Stimulated activated CD4-positive, alpha-beta T cell treated with anti-CD3 and anti-CD28 coated beads, Interleukin-12 subunit alpha, Interleukin-12 subunit beta, amount 100 ng/mL, for 4 hours (primary cell): ENCODE data around the gene ZNF112.
"Not testable (repeated sequence)": the region's sequence is repeated elsewhere in the genome, so short reads cannot be mapped to it uniquely, and the experiment has no call there.

Experiments used
- DNase-seq: peaks from one replicate; pipeline ENCODE4 v3.0.0-alpha.2; 2020

ZNF112 gene

GRCh38 chr19:44356383-44357111 is at the start of gene ZNF112:
Gene ZNF112 (minus strand): TSS chr19:44356680. CDS start chr19:44340539, 16,141 bp downstream.
- DNase-seq, result no peak

DNA sequence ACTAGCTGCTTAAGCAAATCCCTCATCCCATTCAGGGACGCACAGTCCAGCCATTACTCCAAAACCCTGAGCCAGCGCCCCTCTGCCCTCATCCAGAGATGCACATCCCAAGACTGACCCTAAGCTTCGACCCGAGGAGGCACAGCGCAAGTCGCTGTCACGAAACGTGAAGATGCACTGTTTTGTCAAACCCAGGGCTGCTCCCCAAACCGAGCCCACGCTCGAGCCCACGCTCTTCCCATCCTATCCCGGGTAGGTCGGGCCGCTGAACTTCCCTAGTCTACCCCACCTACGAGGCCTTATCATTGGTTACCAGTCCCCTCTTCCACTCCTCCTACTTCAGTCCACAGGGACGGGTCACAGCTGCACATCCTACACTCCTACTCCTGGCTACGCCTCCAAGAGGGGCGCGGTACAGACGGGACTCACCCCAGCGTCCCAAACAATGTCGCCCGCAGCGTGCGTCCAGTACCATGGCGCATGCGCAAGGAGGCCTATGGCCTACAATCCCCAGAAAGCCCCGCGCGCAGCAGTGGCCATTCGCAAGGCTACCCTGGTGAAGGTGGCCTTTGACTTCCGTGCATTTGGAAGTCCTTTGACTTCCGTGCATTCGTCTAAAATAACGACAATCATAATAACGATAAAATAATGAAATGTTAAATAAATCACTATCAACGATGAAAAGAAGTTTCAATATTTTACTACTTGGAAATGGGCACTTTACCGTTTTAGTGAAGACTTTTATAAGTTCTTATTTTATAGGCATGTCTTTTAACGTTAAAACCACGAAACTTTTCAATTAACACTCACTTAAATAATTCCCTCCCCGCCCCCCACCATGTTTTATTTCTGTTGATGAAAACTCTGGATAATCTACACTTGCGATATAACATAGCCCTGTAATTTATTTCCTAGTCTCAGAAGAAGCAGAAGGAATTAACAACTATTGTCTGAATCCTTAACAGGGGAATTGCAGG is 44.9 kb upstream of the ZNF112 start, which contains the start of gene ZNF285:
Gene ZNF285, minus strand, starts transcription at position 470 of the 977 bp plus-strand sequence. CDS start 4,395 bp downstream, outside the sequence.
- peak; percentile 68 for DNase-seq

- DNase-seq, result not testable (repeated sequence)
Observed at GRCh38 chr19:44389268-44389667, 32.8 kb upstream of the ZNF112 start.

DNA sequence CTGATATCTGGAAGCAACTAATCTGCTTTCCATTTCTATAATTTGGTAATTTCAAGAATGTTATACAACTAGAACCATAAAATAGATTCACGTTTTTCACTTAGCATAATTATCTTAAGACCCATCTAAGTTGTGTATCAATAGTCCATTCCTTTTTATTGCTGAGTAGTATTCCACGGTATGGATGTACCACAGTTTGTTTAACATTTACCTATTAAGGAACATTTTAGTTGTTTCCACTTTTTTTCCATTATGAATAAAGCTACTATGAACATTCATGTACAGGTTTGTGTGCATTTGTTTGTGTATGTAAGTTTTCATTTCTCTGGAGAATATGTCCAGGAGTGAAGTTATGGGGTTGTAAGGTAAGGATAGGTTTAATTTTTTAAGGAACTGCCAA is 18.3 kb upstream of the ZNF112 start:
- DNase-seq, result no peak

DNA sequence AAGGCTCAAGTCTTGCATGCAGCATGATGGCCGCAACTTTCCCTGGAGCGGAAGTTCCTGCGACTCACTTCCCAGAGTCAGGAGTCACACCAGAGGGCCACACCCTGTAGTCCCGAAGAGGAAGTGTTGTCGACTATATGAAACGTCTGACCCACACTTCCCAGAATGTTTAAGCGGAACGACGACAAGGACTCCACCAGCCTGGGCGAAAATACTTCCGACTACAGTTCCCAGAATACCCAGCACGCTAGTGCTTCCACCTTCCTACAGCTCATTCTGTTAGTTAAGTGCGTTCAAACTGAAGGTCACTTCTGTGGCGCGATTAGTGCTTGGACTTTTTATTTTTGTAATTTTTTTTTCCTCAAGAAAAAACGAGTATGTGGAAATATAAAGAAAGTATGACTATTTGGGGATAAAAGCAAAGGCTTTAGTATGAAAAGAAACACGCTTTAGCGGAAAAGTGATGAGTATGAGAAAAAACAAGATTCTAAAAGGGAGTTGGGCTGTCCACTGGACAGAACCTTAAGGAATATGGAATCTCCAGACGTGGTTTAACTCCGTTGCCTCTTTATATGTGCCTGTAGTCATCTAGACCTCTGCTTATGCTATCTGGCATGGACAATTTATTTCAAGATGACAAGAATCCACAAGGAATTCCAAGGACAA is 15.5 kb upstream of the ZNF112 start:
- no peak for DNase-seq

- DNase-seq, result no peak
Observed at GRCh38 chr19:44367024-44367423, 10.5 kb upstream of the ZNF112 start.

- no peak for DNase-seq
Observed at GRCh38 chr19:44346556-44346955, 9.9 kb downstream of the ZNF112 start.

DNA sequence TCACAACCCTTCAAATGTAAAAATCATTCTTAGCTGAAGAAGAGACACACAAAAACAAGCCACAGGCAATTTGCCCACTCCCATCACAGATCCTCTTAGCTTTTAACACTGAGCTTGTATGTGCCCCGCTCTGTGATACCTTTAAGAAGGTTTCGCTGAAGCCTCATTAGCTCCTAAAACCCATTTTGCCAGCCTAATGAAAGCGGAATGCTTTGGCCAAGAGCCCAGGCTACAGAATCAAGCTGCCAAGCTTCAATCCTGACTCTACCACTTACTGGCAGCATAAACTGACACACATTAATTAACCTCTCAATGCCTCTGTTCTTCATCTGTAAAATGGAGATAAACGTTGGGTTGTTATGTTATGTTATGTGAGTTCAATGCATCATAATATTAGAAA is 10.5 kb downstream of the ZNF112 start:
- DNase-seq, result no peak

DNA sequence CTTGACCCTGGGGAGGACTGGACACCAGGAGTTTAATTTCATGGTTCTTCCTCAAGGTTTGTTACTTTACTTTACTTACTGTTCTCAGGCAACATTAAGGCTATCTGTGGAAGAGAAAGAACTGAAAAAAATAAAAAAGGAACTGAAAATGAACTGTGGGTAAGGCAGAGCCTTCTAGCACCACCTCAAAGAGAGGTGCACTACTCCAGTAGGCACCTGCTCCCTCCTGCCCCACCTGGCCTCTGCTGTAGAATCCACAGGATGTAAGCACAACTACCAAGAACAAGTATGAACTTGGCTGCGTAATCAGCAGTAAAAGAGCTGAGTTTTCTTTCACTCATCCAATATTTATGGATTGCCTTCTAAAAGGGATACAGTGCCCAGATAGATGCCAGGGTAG is 12.2 kb downstream of the ZNF112 start:
- no peak for DNase-seq

GRCh38 chr19:44341794-44342193 is 14.7 kb downstream of the ZNF112 start:
- DNase-seq, result no peak

- DNase-seq, result not testable (repeated sequence)
Observed at GRCh38 chr19:44334639-44335038, 21.8 kb downstream of the ZNF112 start.

GRCh38 chr19:44332145-44332544 is 24.3 kb downstream of the ZNF112 start:
- DNase-seq, result no peak

DNA sequence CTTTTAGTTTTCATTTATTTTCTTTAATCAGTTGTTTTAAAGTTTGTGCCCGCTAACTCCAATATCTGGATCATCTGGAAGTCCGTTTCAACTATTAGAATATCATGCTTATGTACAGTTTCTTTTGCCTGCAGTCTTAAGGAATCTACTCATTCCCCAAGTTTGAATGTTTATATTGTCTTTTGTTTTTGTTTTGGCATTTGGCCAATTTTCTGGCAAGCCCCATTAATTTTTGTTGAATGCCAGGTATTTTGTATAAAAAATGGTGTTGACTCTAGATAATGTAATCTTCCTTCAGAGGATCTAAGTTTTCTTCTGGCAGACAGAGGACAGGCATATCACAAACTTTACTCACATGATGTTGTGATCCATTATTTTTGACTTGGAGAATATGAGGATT is 40.6 kb downstream of the ZNF112 start:
- DNase-seq, result no peak

DNA sequence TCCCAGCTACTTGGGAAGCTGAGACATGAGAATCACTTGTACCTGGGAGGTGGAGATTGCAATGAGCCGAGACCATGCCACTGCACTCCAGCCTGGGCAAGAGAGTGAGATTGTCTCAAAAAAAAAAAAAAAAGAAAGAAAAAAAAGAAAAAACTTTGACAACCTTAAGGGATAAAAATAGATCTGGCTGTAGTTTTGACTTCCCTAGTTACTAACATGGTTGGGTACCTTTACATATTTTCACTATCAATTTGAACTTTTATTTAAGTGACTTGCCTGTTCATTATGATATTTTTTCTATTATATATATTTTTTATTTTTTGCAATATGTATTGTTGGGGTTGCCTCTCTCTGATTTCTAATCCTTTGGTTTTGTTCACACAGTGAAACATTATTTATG is 43.2 kb downstream of the ZNF112 start:
- DNase-seq, result no peak

GRCh38 chr19:44308011-44308410 is 48.5 kb downstream of the ZNF112 start:
- no peak for DNase-seq

DNA sequence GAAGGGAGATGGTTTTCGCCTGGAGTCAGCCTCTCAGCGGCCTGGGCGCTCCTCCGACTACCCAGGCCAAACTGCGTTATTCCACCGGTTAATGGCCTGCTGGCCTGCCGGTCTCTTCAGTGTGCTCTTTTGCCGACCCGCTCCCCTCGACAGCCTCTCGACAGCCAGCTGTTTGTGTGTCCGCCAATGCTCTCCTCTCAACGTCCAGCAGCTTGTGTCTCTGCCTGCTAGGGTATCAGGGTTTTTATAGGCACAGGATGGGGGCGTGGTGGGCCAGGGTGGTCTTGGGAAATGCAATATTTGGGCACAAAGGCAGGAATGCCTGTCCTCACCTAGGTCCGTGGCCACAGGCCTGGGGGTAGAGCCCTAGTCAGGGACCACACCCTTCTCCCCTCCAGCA is 50.2 kb downstream of the ZNF112 start:
- DNase-seq, result no peak

GRCh38 chr19:44305457-44305856 is 51.0 kb downstream of the ZNF112 start:
- no peak for DNase-seq

GRCh38 chr19:44304659-44305193 is 51.8 kb downstream of the ZNF112 start, which contains the start of gene ZNF235:
Gene ZNF235 (minus strand): TSS chr19:44305025. CDS start chr19:44303404, 1,621 bp downstream.
- peak; percentile 64 for DNase-seq

- DNase-seq, result no peak
Observed at GRCh38 chr19:44303976-44304568, 52.4 kb downstream of the ZNF112 start.

DNA sequence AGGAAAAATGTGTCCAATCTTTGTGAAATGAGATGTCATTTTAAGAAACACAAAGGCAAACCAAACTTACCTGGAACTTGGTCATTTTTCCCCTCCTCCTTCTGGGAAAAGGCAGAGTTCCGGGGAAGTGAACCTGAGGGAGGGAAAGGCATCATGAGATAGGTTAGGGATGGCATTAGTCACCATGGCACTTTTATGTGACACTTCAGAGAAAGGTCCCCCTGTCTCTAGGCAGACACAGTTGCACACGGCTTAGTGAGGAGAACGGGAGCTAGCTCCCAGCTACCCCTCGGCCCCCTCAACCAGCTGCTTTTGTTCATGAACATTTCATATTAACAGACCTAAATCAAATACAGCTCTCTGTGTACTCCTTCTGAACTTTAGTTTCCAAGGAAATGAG is 53.2 kb downstream of the ZNF112 start:
- DNase-seq, result no peak

DNA sequence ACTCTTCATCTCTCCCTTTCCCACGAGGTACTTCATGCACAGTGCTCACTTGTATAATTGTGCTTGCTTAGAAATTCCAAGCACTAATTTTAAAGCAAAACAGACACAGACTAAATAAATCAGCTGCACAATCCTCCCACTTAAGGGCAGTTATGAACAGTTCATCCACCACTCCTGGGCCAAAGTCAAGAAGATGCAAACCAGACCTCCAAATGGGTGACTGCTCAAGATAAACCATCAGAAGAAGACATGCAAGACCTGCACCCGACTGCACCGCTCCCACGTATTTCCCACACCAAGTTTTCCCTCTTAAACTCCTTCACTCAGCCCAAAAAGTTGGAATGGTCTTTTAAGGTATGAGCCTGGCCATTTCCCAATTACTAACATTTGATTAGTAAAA is 71.5 kb downstream of the ZNF112 start:
- no peak for DNase-seq

DNA sequence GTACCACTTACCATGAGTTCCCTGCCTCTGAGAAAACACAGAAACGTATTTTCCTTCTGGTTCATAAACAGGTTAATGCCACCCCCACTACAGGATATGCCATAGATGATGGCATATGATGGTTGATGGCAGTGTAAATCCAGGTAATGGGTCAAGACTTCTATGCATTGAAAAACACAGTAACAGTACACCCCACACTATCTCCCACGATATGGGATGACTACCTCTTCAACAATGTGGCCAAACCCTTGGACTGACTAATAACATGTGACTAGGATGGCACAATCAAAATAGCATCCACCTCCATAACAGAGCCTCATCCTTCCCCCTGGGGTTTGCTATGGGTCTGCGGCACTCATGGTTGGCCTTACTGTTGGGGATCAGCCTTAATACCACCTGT is 73.6 kb downstream of the ZNF112 start:
- DNase-seq, result no peak
